GM23338 (cell line): ENCODE results near the gene OGN. TPM values are rescaled to one million over a fixed set of nuclear protein-coding genes. Genes with fewer than 3 reads are reported as not detected.

ENCODE experiments used
- ATAC-seq: fragments of 200-7000 bp; cut with Tn5 transposase; 3 replicates; pipeline ENCODE4 v1.9.1; 2020
- DNase-seq: peaks from one replicate; pipeline ENCODE4 v3.0.0-alpha.2; 2015; ENCODE audit warnings: low spot score
- H2AFZ ChIP-seq: fragments of 200-600 bp; sonication (generic); 2 replicates; pipeline ENCODE4 v1.8.0; 2016; ENCODE audit warnings: antibody characterized with exemption, mild to moderate bottlenecking, moderate library complexity
- H3F3A ChIP-seq: fragments of 200-600 bp; sonication (generic); replicated peaks from 2 replicates; pipeline ENCODE4 v1.8.0; 2017; ENCODE audit warnings: antibody characterized with exemption, mixed run types, low read depth
- H3K27ac ChIP-seq: fragments of 200-600 bp; sonication (generic); 2 replicates; pipeline ENCODE4 v1.6.1; 2016; ENCODE audit warnings: low read depth
- H3K27me3 ChIP-seq: fragments of 200-600 bp; sonication (generic); 2 replicates; pipeline ENCODE4 v1.8.0; 2016; ENCODE audit warnings: mild to moderate bottlenecking, mixed run types, moderate library complexity; ENCODE audit not compliant: insufficient read depth
- H3K36me3 ChIP-seq: fragments of 200-600 bp; sonication (generic); 2 replicates; pipeline ENCODE4 v1.8.0; 2016; ENCODE audit warnings: mild to moderate bottlenecking; ENCODE audit not compliant: insufficient read depth
- H3K4me1 ChIP-seq: fragments of 200-600 bp; sonication (generic); 2 replicates; pipeline ENCODE4 v1.8.0; 2016; ENCODE audit warnings: mild to moderate bottlenecking, moderate library complexity; ENCODE audit not compliant: insufficient read depth
- H3K4me2 ChIP-seq: fragments of 200-600 bp; sonication (generic); 2 replicates; pipeline ENCODE4 v1.7.1; 2017; ENCODE audit warnings: mixed run types
- H3K4me3 ChIP-seq: fragments of 200-600 bp; sonication (generic); 2 replicates; pipeline ENCODE4 v1.6.1; 2016; ENCODE audit warnings: mixed run types
- H3K79me2 ChIP-seq: fragments of 200-600 bp; sonication (generic); replicated peaks from 2 replicates; pipeline ENCODE4 v1.8.0; 2017; ENCODE audit warnings: mild to moderate bottlenecking; ENCODE audit not compliant: insufficient read depth
- H3K9me2 ChIP-seq: fragments of 200-600 bp; sonication (generic); 2 replicates; pipeline ENCODE4 v1.8.0; 2017; ENCODE audit not compliant: insufficient read depth
- H4K20me1 ChIP-seq: fragments of 200-600 bp; sonication (generic); replicated peaks from 2 replicates; pipeline ENCODE4 v1.8.0; 2017; ENCODE audit warnings: mild to moderate bottlenecking; ENCODE audit not compliant: insufficient read depth
- H3K27ac Mint-ChIP-seq: 2 replicates; pipeline ENCODE4 v1.8.0; 2020; ENCODE audit warnings: inconsistent platforms, mild to moderate bottlenecking, moderate library complexity, mixed read lengths
- H3K27me3 Mint-ChIP-seq: 3 replicates; pipeline ENCODE4 v1.8.0; 2022; ENCODE audit warnings: low read depth, mild to moderate bottlenecking, moderate library complexity, mixed read lengths, inconsistent platforms; ENCODE audit not compliant: insufficient read depth, poor library complexity
- H3K36me3 Mint-ChIP-seq: 3 replicates; pipeline ENCODE4 v1.8.0; 2021; ENCODE audit warnings: low read depth, mild to moderate bottlenecking, inconsistent platforms, moderate library complexity, mixed read lengths
- H3K4me1 Mint-ChIP-seq: 3 replicates; pipeline ENCODE4 v1.8.0; 2020; ENCODE audit warnings: mild to moderate bottlenecking, inconsistent platforms, mixed read lengths
- H3K4me3 Mint-ChIP-seq: 3 replicates; pipeline ENCODE4 v1.8.0; 2021; ENCODE audit warnings: moderate library complexity, mild to moderate bottlenecking, inconsistent platforms, mixed read lengths
- H3K9me3 Mint-ChIP-seq: 3 replicates; pipeline ENCODE4 v1.8.0; 2020; ENCODE audit warnings: moderate library complexity, mild to moderate bottlenecking, inconsistent platforms, mixed read lengths
- CREB1 ChIP-seq: fragments of 250-450 bp; sonication (Bioruptor Pico); IDR thresholded peaks from 2 replicates; pipeline ENCODE4 v1.5.0; 2020; ENCODE audit warnings: low read depth, mild to moderate bottlenecking, moderate library complexity
- ETS1 ChIP-seq: IDR thresholded peaks from 2 replicates; pipeline ENCODE4 v1.6.1; 2016; ENCODE audit warnings: antibody characterized with exemption
- EZH2 ChIP-seq: fragments of 200-600 bp; sonication (generic); IDR thresholded peaks from one replicate; pipeline ENCODE4 v1.8.0; 2017; ENCODE audit warnings: antibody characterized with exemption, mild to moderate bottlenecking, low read depth; ENCODE audit not compliant: unreplicated experiment
- NANOG ChIP-seq: IDR thresholded peaks from 2 replicates; pipeline ENCODE4 v1.6.1; 2016; ENCODE audit warnings: antibody characterized with exemption, borderline replicate concordance
- POLR2AphosphoS5 ChIP-seq: IDR thresholded peaks from 2 replicates; pipeline ENCODE4 v1.6.1; 2016; ENCODE audit warnings: antibody characterized with exemption, low read depth
- STAT1 ChIP-seq: IDR thresholded peaks from one replicate; pipeline ENCODE4 v1.6.1; 2016; ENCODE audit warnings: antibody characterized with exemption; ENCODE audit not compliant: unreplicated experiment
- ZNF114 ChIP-seq: fragments of 250-450 bp; sonication (Bioruptor Pico); IDR thresholded peaks from 2 replicates; pipeline ENCODE4 v1.5.0; 2020; ENCODE audit warnings: mild to moderate bottlenecking, moderate library complexity
- ZNF331 ChIP-seq: fragments of 250-450 bp; sonication (Bioruptor Pico); IDR thresholded peaks from 2 replicates; pipeline ENCODE4 v1.5.0; 2020; ENCODE audit warnings: low read depth, mild to moderate bottlenecking, moderate library complexity
- ZNF462 ChIP-seq: fragments of 250-450 bp; sonication (Bioruptor Pico); IDR thresholded peaks from 2 replicates; pipeline ENCODE4 v1.5.0; 2020; ENCODE audit warnings: mild to moderate bottlenecking, moderate library complexity
- polyA plus RNA-seq: library from polyadenylated mRNA; unstranded; fragments of >200 nt; fragmentation: Nextera tagmentation; extraction: Ambion mirVana; gene quantifications from 2 replicates; pipeline ENCODE4 v1.2.1, GENCODE V29; 2016
- total RNA-seq: library from RNA; depleted of rRNA; stranded (reverse); fragments of >200 nt; shearing (Covaris generic); gene quantifications from 2 replicates; pipeline ENCODE4 v1.2.3, GENCODE V29; 2014
- TF ChIP-seq, protein P1 (sequence below): IDR thresholded peaks from one replicate; pipeline ENCODE4 v1.6.1; 2018; ENCODE audit warnings: antibody characterized with exemption; ENCODE audit not compliant: unreplicated experiment
- TF ChIP-seq, protein P2 (sequence below), 2 experiments: fragments of 200-600 bp in 1 of 2; sonication (generic) in 1 of 2; conservative IDR thresholded peaks; 2 replicates each; pipeline versions ENCODE4 v1.5.1 to v1.6.1; 2016 to 2017; ENCODE audit warnings: antibody characterized with exemption in 2 of 2, low read depth in 2 of 2, mild to moderate bottlenecking in 2 of 2, moderate library complexity in 1 of 2

OGN gene
- total and polyA plus RNA-seq, 2 experiments from 2014 or later = 2.5 TPM; not detected in 1

- ATAC-seq = no peak
- Histone ChIP-seq H3K79me2 (no peaks in the 10 kb centered on the region), H3K9me2 (no peaks in the 10 kb centered on the region), H3K4me2 (no peak overlapping the region), H4K20me1 (no peaks in the 10 kb centered on the region), H3K27ac (no peak overlapping the region), H3F3A (no peaks in the 10 kb centered on the region), H3K27me3 (no peaks in the 10 kb centered on the region), H3K4me1 (no peaks in the 10 kb centered on the region), H3K36me3 (no peaks in the 10 kb centered on the region), H2AFZ (no peak overlapping the region), H3K4me3 (no peak overlapping the region)
- Mint-ChIP-seq H3K4me1 (no peaks in the 10 kb centered on the region), H3K9me3 (no peaks in the 10 kb centered on the region), H3K36me3 (no peaks in the 10 kb centered on the region), H3K27me3 (no peaks in the 10 kb centered on the region), H3K27ac (no peak overlapping the region), H3K4me3 (no peak overlapping the region)
- TF ChIP-seq, protein P1, sequence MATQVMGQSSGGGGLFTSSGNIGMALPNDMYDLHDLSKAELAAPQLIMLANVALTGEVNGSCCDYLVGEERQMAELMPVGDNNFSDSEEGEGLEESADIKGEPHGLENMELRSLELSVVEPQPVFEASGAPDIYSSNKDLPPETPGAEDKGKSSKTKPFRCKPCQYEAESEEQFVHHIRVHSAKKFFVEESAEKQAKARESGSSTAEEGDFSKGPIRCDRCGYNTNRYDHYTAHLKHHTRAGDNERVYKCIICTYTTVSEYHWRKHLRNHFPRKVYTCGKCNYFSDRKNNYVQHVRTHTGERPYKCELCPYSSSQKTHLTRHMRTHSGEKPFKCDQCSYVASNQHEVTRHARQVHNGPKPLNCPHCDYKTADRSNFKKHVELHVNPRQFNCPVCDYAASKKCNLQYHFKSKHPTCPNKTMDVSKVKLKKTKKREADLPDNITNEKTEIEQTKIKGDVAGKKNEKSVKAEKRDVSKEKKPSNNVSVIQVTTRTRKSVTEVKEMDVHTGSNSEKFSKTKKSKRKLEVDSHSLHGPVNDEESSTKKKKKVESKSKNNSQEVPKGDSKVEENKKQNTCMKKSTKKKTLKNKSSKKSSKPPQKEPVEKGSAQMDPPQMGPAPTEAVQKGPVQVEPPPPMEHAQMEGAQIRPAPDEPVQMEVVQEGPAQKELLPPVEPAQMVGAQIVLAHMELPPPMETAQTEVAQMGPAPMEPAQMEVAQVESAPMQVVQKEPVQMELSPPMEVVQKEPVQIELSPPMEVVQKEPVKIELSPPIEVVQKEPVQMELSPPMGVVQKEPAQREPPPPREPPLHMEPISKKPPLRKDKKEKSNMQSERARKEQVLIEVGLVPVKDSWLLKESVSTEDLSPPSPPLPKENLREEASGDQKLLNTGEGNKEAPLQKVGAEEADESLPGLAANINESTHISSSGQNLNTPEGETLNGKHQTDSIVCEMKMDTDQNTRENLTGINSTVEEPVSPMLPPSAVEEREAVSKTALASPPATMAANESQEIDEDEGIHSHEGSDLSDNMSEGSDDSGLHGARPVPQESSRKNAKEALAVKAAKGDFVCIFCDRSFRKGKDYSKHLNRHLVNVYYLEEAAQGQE = no peak
- no peak for TF ChIP-seq CREB1 (CRISPR knock-in tag)
- no peak for TF ChIP-seq ZNF462 (CRISPR knock-in tag)
- TF ChIP-seq NANOG = no peak
- TF ChIP-seq, protein P2, sequence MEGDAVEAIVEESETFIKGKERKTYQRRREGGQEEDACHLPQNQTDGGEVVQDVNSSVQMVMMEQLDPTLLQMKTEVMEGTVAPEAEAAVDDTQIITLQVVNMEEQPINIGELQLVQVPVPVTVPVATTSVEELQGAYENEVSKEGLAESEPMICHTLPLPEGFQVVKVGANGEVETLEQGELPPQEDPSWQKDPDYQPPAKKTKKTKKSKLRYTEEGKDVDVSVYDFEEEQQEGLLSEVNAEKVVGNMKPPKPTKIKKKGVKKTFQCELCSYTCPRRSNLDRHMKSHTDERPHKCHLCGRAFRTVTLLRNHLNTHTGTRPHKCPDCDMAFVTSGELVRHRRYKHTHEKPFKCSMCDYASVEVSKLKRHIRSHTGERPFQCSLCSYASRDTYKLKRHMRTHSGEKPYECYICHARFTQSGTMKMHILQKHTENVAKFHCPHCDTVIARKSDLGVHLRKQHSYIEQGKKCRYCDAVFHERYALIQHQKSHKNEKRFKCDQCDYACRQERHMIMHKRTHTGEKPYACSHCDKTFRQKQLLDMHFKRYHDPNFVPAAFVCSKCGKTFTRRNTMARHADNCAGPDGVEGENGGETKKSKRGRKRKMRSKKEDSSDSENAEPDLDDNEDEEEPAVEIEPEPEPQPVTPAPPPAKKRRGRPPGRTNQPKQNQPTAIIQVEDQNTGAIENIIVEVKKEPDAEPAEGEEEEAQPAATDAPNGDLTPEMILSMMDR (conservative IDR thresholded peaks at IDR 0.05; ENCODE audit: low read depth in 2 of 2) = no peak
- no peak for TF ChIP-seq STAT1
- no peak for TF ChIP-seq EZH2
- TF ChIP-seq ETS1 = no peak
- TF ChIP-seq ZNF331 (CRISPR knock-in tag) = no peak
- no peak for TF ChIP-seq ZNF114
- TF ChIP-seq POLR2AphosphoS5 = no peak
- DNase-seq = no peak
Observed at GRCh38 chr9:92432350-92432749, 28.0 kb upstream of the OGN start.
